Esophagus muscularis mucosa (tissue), 4 donors: Measurements from ENCODE around the gene SPTB. TPM values are rescaled to one million over a fixed set of nuclear protein-coding genes. Genes with fewer than 3 reads are reported as not detected.

Experiments
- DNase-seq: peaks from one replicate; pipeline ENCODE4 v3.0.0-alpha.2; 2017; ENCODE audit errors: extremely low spot score
- H3K27ac ChIP-seq, 4 donors: fragments of 200-600 bp; sonication (generic); replicated peaks in 1 of 4; 1 replicate in 3 of 4; 2 replicates in 1 of 4; pipeline ENCODE4 v1.5.1; 2016 to 2019; ENCODE audit warnings: mild to moderate bottlenecking in 1 of 4
- H3K27me3 ChIP-seq, 4 donors: fragments of 200-600 bp; sonication (generic); one replicate each; pipeline versions ENCODE4 v1.5.1 to v1.6.0; 2016 to 2019
- H3K36me3 ChIP-seq, 4 donors: fragments of 200-600 bp; sonication (generic); one replicate each; pipeline ENCODE4 v1.5.1; 2016 to 2019
- H3K4me1 ChIP-seq, 4 donors: fragments of 200-600 bp; sonication (generic); one replicate each; pipeline ENCODE4 v1.5.1; 2016 to 2019
- H3K4me3 ChIP-seq, 4 donors: fragments of 200-600 bp; sonication (generic); 1 replicate in 2 of 4; 2 replicates in 2 of 4; pipeline ENCODE4 v1.5.1; 2016 to 2019; ENCODE audit warnings: mild to moderate bottlenecking in 4 of 4, moderate library complexity in 1 of 4
- H3K9me3 ChIP-seq, 4 donors: fragments of 200-600 bp; sonication (generic); 1 replicate in 3 of 4; 2 replicates in 1 of 4; pipeline ENCODE4 v1.5.1; 2016 to 2019
- CTCF ChIP-seq, 3 experiments: fragments of 200-600 bp in 2 of 3; fragments of 450-650 bp in 1 of 3; sonication (generic) in 2 of 3; IDR thresholded peaks; one replicate each; pipeline ENCODE4 v1.5.1; 2017 to 2019; ENCODE audit warnings: antibody characterized with exemption in 3 of 3, mild to moderate bottlenecking in 2 of 3, moderate library complexity in 1 of 3
- EP300 ChIP-seq: sonication (generic); formaldehyde crosslinking; IDR thresholded peaks from one replicate; pipeline ENCODE4 v1.6.1; 2017; ENCODE audit warnings: antibody characterized with exemption
- POLR2A ChIP-seq: fragments of 450-650 bp; IDR thresholded peaks from one replicate; pipeline ENCODE4 v1.6.1; 2017; ENCODE audit warnings: antibody characterized with exemption, moderate library complexity, mild to moderate bottlenecking, low read depth
- POLR2AphosphoS5 ChIP-seq, 2 donors: sonication (generic); formaldehyde crosslinking; IDR thresholded peaks; one replicate each; pipeline ENCODE4 v1.6.1; 2017; ENCODE audit warnings: antibody characterized with exemption in 2 of 2
- WGBS: methylation state at CpG from one replicate; pipeline ENCODE4 v1.1.5; 2018; 5-methylcytosine and 5-hydroxymethylcytosine counted together
- intact Hi-C: fragments of 100-400 bp; cut with DNase I; formaldehyde crosslinking; loops from one replicate; pipeline ENCODE4 v1.15.1; 2023
- total RNA-seq, 4 donors: library from RNA; depleted of rRNA; stranded (reverse); fragments of >200 nt; gene quantifications; one replicate each; pipeline versions ENCODE4 v1.1.0 to v1.2.1, GENCODE V29; 2016

Gene SPTB
- total RNA-seq, 4 donors from 2014 or later = 0.83 to 2.5 (median 1.8) TPM

GRCh38 chr14:64702493-64703394, 177.0 kb downstream of the SPTB start:
- intact Hi-C loops = no loop called here
- Histone ChIP-seq H3K4me1 (peaks cover 30 to 56% (median 45%) of the 10 kb centered on the region in 4 donors), H3K9me3 (no peaks in the 10 kb centered on the region), H3K36me3 (no peaks in the 10 kb centered on the region), H3K27ac (peak overlapping the region in 1 of 4 donors; percentile 86), H3K4me3 (no peak overlapping the region), H3K27me3 (no peaks in the 10 kb centered on the region)
- TF ChIP-seq POLR2A (no peak), EP300 (no peak), POLR2AphosphoS5 (IDR thresholded peaks at IDR 0.05) (no peak), CTCF (IDR thresholded peaks at IDR 0.05) (no peak)
- 83% methylated on average over 25 of the region's 25 CpGs for WGBS
- DNase-seq = no peak

- DNase-seq = no peak
- no peak for TF ChIP-seq POLR2A
- TF ChIP-seq CTCF (IDR thresholded peaks at IDR 0.05) = no peak
- TF ChIP-seq POLR2AphosphoS5 (IDR thresholded peaks at IDR 0.05) = no peak
- no peak for TF ChIP-seq EP300
- Histone ChIP-seq H3K4me3 (no peak overlapping the region), H3K4me1 (peaks cover 20 to 56% (median 40%) of the 10 kb centered on the region in 4 donors), H3K27me3 (no peaks in the 10 kb centered on the region), H3K27ac (no peak overlapping the region), H3K9me3 (no peaks in the 10 kb centered on the region), H3K36me3 (no peaks in the 10 kb centered on the region)
- intact Hi-C loops = no loop called here
- 73% methylated on average over 1 of the region's 1 CpG for WGBS
These were observed 178.0 kb downstream of the SPTB start for GRCh38 chr14:64701660-64702059.

GRCh38 chr14:64700894-64701293, 178.8 kb downstream of the SPTB start:
- no peak for TF ChIP-seq POLR2AphosphoS5 (IDR thresholded peaks at IDR 0.05)
- TF ChIP-seq EP300 = no peak
- no peak for TF ChIP-seq CTCF (IDR thresholded peaks at IDR 0.05)
- no peak for TF ChIP-seq POLR2A
- DNase-seq = no peak
- Histone ChIP-seq H3K27me3 (no peaks in the 10 kb centered on the region), H3K4me3 (no peak overlapping the region), H3K27ac (no peak overlapping the region), H3K9me3 (no peaks in the 10 kb centered on the region), H3K36me3 (no peaks in the 10 kb centered on the region), H3K4me1 (peaks cover 21 to 56% (median 39%) of the 10 kb centered on the region in 4 donors)
- intact Hi-C loops = no loop called here
- WGBS = 92% methylated on average over 4 of the region's 4 CpGs

GRCh38 chr14:64700290-64700689, 179.4 kb downstream of the SPTB start:
- intact Hi-C loops = no loop called here
- no peak for TF ChIP-seq POLR2AphosphoS5 (IDR thresholded peaks at IDR 0.05)
- no peak for TF ChIP-seq POLR2A
- no peak for TF ChIP-seq CTCF (IDR thresholded peaks at IDR 0.05)
- Histone ChIP-seq H3K9me3 (no peaks in the 10 kb centered on the region), H3K36me3 (no peaks in the 10 kb centered on the region), H3K27me3 (no peaks in the 10 kb centered on the region), H3K4me1 (peaks cover 21 to 50% (median 34%) of the 10 kb centered on the region in 4 donors), H3K27ac (no peak overlapping the region), H3K4me3 (no peak overlapping the region)
- no peak for DNase-seq
- 62% methylated on average over 2 of the region's 2 CpGs for WGBS
